ENCODE data around the gene MGLL.

The MGLL gene

GRCh38 chr3:127753338-127753737 lies 69.0 kb downstream of the MGLL start:
- Histone ChIP-seq H4K20me1 (ENCODE audit: insufficient read depth, low read length) (no peaks in the 10 kb centered on the region), H3K4me2 (ENCODE audit: low read length) (no peak overlapping the region), H3K4me3 (ENCODE audit: low read depth, low read length, poor library complexity, severe bottlenecking) (no peak overlapping the region), H3K27ac (ENCODE audit: low read depth, low read length, poor library complexity, severe bottlenecking) (no peak overlapping the region), H3K36me3 (ENCODE audit: insufficient read depth, low read length) (no peaks in the 10 kb centered on the region), H3K4me1 (ENCODE audit: insufficient read depth, low read length, severe bottlenecking) (peaks cover 16% of the 10 kb centered on the region), H3F3A (ENCODE audit: insufficient read depth, low read length) (no peaks in the 10 kb centered on the region), H3K9me2 (ENCODE audit: low read depth, low read length) (no peaks in the 10 kb centered on the region), H3K9me3 (ENCODE audit: low read length) (no peaks in the 10 kb centered on the region), H3K9ac (ENCODE audit: low read length) (no peak overlapping the region), H3K27me3 (ENCODE audit: insufficient read depth, low read length) (0 out of 2 replicates have a peak, but pooled peaks cover 4% of the 10 kb centered on the region), H2AFZ (ENCODE audit: low read length) (no peak overlapping the region), H3K79me2 (ENCODE audit: insufficient read depth, low read length) (no peaks in the 10 kb centered on the region)
- TF ChIP-seq CTCF (IDR thresholded peaks at IDR 0.05; ENCODE audit: low read length), result no peak
- no peak for TF ChIP-seq EZH2 (IDR thresholded peaks at IDR 0.05; ENCODE audit: borderline replicate concordance, low read length)

GRCh38 chr3:127751782-127752181 lies 70.5 kb downstream of the MGLL start:
- no peaks in the 10 kb centered on the region for H3K9me3 ChIP-seq (ENCODE audit: low read length)
- H3K9ac ChIP-seq (ENCODE audit: low read length), result no peak overlapping the region
- no peak overlapping the region for H3K4me2 ChIP-seq (ENCODE audit: low read length)
- H3K9me2 ChIP-seq (ENCODE audit: low read depth, low read length), result no peaks in the 10 kb centered on the region
- TF ChIP-seq CTCF (IDR thresholded peaks at IDR 0.05; ENCODE audit: low read length), result no peak
- H3K27ac ChIP-seq (ENCODE audit: low read depth, low read length, poor library complexity, severe bottlenecking), result no peak overlapping the region
- H3K4me3 ChIP-seq (ENCODE audit: low read depth, low read length, poor library complexity, severe bottlenecking), result no peak overlapping the region
- H3F3A ChIP-seq (ENCODE audit: insufficient read depth, low read length), result no peaks in the 10 kb centered on the region
- H3K79me2 ChIP-seq (ENCODE audit: insufficient read depth, low read length), result no peaks in the 10 kb centered on the region
- no peak overlapping the region for H2AFZ ChIP-seq (ENCODE audit: low read length)
- peaks cover 16% of the 10 kb centered on the region for H3K4me1 ChIP-seq (ENCODE audit: insufficient read depth, low read length, severe bottlenecking)
- H3K36me3 ChIP-seq (ENCODE audit: insufficient read depth, low read length), result no peaks in the 10 kb centered on the region
- H3K27me3 ChIP-seq (ENCODE audit: insufficient read depth, low read length), result 0 out of 2 replicates have a peak, but pooled peaks cover 4% of the 10 kb centered on the region
- H4K20me1 ChIP-seq (ENCODE audit: insufficient read depth, low read length), result no peaks in the 10 kb centered on the region

- Histone ChIP-seq H3K9me3 (ENCODE audit: low read length) (no peaks in the 10 kb centered on the region), H3F3A (ENCODE audit: insufficient read depth, low read length) (no peaks in the 10 kb centered on the region), H2AFZ (ENCODE audit: low read length) (no peak overlapping the region), H3K27ac (ENCODE audit: low read depth, low read length, poor library complexity, severe bottlenecking) (no peak overlapping the region), H3K36me3 (ENCODE audit: insufficient read depth, low read length) (no peaks in the 10 kb centered on the region), H3K9ac (ENCODE audit: low read length) (no peak overlapping the region), H3K9me2 (ENCODE audit: low read depth, low read length) (no peaks in the 10 kb centered on the region), H3K27me3 (ENCODE audit: insufficient read depth, low read length) (0 out of 2 replicates have a peak, but pooled peaks cover 2% of the 10 kb centered on the region), H3K4me1 (ENCODE audit: insufficient read depth, low read length, severe bottlenecking) (peaks cover 16% of the 10 kb centered on the region), H3K4me3 (ENCODE audit: low read depth, low read length, poor library complexity, severe bottlenecking) (no peak overlapping the region), H3K79me2 (ENCODE audit: insufficient read depth, low read length) (no peaks in the 10 kb centered on the region), H4K20me1 (ENCODE audit: insufficient read depth, low read length) (no peaks in the 10 kb centered on the region), H3K4me2 (ENCODE audit: low read length) (no peak overlapping the region)
- TF ChIP-seq EZH2 (IDR thresholded peaks at IDR 0.05; ENCODE audit: borderline replicate concordance, low read length), result no peak
- TF ChIP-seq CTCF (IDR thresholded peaks at IDR 0.05; ENCODE audit: low read length), result no peak
Measured at GRCh38 chr3:127751163-127751621, 71.1 kb downstream of the MGLL start.

All from OCI-LY1 (cell line).